ENCODE measurements around the gene MBD6.
A peak's percentile ranks its signal among the peaks of the same experiment; 100 is the strongest.

Gene MBD6, protein sequence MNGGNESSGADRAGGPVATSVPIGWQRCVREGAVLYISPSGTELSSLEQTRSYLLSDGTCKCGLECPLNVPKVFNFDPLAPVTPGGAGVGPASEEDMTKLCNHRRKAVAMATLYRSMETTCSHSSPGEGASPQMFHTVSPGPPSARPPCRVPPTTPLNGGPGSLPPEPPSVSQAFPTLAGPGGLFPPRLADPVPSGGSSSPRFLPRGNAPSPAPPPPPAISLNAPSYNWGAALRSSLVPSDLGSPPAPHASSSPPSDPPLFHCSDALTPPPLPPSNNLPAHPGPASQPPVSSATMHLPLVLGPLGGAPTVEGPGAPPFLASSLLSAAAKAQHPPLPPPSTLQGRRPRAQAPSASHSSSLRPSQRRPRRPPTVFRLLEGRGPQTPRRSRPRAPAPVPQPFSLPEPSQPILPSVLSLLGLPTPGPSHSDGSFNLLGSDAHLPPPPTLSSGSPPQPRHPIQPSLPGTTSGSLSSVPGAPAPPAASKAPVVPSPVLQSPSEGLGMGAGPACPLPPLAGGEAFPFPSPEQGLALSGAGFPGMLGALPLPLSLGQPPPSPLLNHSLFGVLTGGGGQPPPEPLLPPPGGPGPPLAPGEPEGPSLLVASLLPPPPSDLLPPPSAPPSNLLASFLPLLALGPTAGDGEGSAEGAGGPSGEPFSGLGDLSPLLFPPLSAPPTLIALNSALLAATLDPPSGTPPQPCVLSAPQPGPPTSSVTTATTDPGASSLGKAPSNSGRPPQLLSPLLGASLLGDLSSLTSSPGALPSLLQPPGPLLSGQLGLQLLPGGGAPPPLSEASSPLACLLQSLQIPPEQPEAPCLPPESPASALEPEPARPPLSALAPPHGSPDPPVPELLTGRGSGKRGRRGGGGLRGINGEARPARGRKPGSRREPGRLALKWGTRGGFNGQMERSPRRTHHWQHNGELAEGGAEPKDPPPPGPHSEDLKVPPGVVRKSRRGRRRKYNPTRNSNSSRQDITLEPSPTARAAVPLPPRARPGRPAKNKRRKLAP

DNA sequence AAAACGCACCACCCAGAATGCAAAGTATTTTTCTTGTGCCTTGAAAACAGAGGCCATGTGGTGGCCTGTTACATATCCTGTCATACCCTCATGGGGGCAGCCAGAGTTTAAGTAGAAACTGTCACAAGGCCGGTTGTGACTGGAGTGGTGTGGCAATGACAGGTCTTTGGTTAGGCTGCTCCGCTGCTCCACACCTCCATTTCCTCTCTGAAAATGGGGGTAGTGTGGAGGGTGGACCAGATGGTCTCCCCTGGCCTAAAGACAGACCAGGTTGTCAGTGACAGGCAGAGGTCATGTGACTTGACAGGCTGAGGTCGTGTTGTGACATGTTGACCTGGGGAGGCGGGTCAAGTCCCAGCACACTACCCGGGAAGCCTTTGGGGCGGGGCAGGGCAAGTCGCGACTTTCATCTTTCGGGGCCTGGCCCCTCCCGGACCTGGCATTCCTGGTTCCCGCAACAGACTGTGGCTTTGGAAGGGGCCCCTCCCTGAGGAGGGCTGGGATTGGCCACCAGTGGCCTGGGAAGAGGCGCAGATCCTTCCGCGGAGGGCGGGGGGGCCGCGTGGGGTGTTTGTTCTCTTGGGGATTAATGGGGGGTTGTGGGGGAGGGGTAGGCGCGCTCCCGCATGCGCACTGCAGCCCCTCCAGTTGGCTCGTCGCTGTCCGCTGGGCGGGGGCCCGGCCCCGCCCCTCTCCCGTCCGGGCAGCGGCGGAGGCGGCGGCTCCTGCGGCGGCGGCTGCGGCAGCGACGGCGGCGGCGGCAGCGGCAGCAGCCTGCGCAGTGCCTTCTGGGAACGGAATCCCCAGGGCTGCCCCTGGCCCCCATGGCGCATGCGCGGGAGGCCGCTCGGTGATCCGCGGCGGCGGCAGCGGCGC, at the start of gene MBD6:
MBD6 (plus strand) TSS at position 814 of the 876 bp plus-strand sequence. CDS start 1,480 bp downstream, outside the sequence.
- DNase-seq (ENCODE audit: low read depth in 3 of 3) = peak; percentile 83 to 87 (median 85)

DNA sequence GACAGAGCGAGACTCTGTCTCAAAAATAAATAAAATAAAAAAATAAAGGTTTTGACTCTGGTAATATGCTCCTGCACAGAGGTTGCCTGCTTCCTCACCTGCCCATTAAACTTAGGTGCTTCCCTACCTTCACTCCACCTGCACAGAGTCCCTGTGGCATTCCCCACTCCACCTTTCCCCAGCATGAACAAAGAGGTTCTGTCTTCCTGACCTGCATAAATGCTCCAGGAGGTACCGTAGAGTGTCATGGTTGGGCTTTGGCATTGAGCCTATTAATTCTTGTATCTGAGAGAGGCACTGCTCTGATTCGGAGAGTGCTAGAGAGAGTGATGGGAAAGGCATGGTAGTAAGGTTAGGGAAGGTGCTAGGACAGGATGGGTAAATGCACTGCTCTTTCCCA, 49.2 kb upstream of the MBD6 start:
- DNase-seq (ENCODE audit: low read depth in 3 of 3) = no peak

DNA sequence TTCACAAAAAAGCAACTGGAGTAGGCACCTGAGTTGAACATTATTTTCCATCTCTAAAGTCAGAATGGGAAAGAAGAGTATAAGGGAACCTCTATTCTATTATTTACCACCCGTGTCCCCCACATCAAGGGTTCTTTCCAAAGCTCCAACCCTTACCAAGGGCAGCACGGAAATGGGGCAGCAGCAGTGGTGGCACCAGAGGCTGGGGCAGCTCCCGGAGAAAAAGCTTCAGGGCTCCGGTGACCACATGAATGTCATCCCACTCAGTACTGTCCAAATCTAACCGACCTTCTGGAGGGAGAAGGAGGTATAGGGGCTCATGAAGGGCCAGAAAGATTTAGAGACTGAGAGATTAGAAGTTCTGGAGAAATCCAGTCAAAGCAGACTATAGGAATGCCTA, 48.7 kb upstream of the MBD6 start:
- no peak for DNase-seq (ENCODE audit: low read depth in 3 of 3)

DNA sequence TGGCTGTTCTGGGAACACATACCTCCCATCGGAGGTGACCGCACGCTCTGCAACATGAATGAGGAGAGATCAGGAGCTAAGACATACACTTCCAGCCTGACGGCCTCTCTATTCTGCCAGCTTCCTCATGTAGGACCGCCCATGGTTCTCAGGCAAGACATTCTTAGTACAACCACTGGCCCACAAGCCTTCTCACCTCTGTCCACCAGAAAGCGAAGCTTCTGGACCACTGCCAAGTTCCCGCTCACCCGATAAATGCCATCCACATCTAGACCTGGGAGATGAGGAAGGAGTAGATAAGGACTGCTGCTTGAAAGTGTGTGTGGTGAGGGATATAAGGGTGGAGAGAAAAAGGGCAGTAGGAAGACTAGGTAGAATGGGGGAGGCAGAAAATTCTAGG, 48.2 kb upstream of the MBD6 start:
- DNase-seq (ENCODE audit: low read depth in 3 of 3) = no peak

DNA sequence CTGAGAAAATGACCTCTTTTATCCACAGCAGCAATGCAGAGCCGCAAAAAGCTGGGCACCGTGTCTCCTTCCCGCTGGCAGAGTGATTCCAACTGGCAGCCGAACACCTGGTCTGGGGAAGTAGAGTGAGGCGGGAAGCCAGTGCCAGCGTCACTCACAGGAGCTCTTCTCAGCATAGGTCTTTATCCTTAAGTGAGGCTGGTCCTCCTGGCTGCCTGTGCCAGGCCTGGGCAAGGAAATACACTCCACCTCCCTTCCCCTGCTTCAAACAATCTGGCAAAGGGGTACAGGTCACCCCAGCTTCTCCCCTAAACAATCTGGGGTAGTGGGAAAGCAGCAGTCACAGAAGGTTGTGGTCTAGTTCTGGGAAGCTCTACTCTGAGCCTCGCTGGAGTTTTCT, 47.8 kb upstream of the MBD6 start:
- no peak for DNase-seq (ENCODE audit: low read depth in 3 of 3)

DNA sequence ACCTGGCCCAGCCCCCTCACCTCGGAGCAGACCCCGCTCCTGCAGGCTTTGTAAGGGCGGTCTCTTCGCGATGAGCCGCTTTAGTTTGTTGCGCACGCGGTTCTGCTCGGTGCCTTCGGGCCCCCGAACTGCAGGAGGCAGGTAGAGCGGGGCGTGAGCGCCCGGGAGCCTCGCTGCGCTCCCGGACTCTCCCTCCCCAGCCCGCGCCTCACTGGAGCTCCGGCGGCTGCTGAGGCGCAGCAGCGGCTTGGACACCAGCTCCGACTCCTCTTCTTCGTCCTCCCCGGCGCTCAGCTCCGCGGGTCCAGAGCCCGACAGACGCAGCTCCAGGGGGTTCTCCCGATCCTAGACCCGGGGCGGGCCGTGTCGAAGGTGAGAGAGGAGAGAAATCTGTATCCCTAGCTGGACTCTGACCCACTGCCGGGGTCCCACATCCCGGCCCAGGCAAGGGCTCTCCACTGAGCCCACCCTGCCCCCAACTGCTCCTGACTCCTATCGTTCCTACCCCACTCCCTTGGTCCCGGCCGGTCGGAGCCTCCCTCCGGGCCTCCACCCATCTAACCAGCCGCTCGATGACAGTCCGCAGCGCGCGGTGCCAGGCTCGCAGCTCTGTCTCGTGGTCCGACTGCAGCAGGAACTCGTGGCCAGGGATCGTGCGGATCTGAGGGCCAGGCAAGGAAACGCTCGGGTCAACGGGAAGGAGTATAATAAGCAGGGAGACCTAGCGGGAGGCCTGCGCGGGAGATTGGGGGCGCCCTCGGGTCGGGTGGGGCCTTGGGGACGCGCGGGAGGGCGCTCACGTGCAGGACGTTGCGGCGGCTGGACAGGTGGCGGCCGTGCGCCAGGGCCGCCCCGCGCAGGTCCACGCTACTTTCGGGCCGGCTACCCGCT, 47.1 kb upstream of the MBD6 start:
- no peak for DNase-seq (ENCODE audit: low read depth in 3 of 3)

DNA sequence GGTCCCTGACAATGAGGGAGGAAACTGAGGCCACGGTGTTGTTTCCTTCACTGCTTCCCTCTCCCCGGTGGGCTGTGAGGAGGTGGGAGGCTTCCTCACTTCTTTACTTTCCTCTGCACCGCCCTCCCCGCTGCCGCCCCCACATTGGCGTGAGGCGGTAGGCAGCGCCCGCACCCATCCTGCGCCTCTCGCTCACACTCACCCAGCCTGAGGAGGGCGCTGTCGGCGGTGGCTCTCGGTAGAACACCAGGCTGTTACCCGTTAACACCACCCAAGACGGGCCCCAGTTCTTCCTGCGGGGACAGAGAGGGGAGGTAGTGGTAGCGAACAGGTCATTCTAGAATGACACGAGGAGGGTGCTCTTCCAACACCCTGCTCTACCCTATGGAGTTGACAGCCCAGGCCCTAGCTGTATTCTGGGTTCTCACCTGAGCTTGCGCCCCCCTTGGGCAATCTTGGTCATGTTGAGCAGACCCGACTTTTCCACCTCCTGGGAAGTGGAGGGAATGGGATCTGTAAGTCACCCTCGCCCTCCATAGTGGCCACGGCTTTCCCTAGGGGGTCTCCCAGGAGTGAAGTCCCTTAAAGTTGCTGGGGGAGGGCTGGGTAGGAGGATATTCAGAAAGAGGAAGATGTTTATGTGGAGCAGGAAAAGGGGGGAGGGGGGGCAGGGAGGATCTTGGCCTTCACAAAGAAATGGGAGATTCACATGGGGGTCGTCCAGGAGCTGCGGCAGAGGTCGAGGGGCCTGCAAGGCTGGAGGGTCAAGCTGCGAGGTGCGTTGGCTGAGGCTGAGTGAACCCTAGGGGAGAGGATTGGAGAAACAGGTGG, 46.2 kb upstream of the MBD6 start:
- DNase-seq (ENCODE audit: low read depth in 3 of 3) = peak; percentile 65 to 92 (median 79)

DNA sequence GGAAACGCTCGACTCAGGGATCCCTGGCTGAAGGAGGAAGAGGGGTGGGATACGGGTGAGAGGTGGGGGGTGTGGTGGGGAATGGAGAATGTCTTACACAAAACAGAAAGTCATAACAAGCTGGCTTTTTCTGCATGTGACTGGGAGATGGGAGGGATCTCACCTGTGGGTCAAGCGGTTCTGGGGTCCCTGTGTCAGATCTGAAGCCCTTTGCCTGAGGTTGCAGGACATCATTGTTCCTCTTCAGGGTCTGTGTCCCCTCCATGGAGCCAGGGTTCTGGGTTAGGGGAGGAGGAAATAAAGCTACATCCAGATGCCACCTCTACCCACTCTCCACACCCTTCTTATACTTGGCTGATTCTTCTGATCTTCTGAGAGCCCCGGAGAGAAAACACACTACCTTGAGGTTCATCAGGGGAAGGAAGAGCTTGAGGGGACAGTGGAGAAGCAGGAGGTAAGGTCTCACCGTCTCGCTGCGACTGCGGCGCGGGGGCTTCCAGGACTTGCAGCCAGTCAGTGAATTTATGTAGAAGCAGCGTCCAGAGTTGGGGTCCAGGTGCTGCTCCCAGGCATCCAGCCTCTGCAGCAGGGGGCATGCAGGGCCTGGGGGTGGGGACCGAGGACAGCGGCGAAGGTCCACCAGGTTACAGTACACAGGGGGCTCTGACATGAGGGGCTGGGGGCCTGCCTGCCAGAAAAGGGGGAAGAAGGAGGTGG, 45.5 kb upstream of the MBD6 start:
- no peak for DNase-seq (ENCODE audit: low read depth in 3 of 3)

DNA sequence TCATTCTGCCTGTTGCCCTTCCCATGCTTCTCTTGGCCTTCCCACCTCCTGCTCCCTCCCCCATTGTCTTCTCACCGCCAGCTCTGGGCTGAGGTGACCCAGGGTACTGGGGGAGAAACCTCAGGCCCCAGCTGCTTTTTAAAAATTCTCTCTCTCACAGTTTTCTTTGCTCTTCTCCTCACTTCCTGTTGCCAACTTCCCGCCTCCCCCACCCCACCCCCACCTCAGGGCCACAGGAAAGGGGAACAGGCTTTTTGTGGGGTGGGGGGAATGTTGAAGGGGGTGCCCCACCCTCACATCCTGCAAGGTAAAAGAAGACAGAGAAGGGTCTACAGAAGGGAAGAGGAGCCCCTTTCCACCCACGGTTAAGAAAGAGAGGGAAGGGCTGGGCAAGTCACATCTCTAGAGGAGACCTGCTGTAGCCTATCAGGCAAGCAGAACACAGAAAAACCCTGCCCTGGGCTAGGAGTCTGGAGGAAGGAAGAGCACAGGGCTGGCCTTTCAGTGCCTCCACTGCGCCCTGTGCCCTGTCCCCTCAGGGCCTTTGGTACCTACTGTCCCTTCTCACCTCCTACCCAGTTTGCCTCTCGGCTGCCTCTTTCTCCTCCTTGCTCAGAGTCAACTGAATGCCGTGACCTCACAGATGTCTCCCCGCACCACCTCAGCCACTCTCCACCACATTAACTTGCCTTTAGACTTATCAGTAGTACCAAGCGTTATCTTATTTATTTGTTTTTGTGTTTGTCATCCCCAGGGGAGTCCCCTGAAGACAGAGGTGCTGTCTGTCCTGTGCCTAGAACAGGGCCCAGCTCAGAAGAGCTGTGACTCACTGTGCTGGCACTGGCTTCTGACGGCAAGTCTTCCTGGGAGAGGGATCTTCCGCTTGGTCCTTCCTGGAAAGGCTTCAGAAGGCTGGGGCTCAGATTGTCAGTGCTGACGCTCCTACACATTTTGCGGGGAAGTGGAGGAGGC, 44.6 kb upstream of the MBD6 start:
- peak in 1 of 3 donors; percentile 40 for DNase-seq (ENCODE audit: low read depth in 3 of 3)

DNA sequence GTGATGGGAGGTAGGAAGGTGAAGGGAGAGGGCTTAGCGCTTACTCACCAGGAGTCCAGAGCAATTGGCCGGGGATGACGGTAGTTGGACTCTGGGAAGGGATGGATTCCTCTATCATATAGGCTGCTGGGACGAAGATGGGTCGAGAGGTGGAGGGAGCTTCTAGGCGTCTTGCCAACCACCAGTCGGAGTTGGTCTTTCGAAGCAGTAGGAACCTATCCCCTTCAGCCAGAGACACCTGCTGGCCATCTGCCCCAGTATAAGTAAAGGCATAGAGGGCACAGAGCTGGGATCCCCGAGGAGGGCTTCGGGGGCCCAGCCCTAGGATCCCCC, 43.6 kb upstream of the MBD6 start:
- no peak for DNase-seq (ENCODE audit: low read depth in 3 of 3)

DNA sequence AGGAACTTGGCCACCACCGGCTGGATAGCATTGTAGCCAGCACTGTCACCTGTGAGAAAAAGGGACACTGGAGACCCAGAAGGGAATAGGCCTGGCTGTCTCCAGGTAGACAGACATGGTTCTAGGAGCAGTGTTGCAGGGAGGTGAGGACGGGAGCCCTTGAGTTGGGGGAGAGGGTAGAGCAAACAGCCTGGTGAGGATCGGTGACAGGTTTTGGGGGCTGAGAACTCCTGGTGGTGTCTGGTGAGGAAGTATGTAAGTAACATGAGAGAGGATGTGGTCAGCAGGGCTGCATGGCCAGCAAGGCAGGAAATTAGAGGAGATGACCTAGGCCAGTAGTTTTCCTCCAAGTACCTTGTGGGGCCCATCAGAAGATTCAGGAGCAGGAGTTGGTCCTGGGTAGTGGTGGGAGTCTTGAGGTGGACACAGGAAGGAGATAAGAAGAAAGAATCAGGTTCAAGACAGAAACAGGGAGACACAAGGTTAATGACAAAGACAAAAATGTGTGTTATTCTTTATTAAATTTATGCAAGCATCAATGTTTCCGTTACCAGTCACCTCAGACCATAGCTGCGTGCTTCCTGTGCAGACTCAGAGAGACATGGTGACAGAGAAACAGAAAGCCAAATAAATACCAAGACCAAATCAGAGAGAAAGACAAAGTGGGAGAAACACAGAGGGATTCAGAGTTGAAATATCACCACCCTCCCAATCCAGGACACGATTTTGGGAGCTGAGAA, 43.1 kb upstream of the MBD6 start, which contains the start of gene ARHGAP9:
ARHGAP9 (minus strand) TSS at position 491 of the 740 bp plus-strand sequence; CDS start at position 31, 460 bp downstream.
- peak in 1 of 3 donors; percentile 21 for DNase-seq (ENCODE audit: low read depth in 3 of 3)

DNA sequence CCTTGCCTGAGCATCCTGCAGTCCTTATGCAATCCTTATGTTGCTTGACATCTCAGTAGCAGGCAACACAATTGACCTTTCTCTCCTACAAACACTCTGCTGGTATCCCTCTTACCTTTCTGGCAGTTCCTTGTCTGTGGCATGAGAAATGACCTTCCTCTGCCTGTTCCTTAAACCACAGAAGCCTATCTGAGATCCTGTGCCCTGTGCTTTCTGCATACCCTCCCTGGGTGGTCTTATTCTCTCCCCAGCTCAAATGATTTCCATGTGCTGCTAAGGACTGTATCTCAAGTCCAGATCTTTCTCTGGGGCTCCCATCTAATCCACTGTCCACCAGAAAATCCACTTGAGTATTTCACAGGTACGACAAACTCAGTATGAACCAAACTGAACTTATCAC, 41.0 kb upstream of the MBD6 start:
- DNase-seq (ENCODE audit: low read depth in 3 of 3) = no peak

DNA sequence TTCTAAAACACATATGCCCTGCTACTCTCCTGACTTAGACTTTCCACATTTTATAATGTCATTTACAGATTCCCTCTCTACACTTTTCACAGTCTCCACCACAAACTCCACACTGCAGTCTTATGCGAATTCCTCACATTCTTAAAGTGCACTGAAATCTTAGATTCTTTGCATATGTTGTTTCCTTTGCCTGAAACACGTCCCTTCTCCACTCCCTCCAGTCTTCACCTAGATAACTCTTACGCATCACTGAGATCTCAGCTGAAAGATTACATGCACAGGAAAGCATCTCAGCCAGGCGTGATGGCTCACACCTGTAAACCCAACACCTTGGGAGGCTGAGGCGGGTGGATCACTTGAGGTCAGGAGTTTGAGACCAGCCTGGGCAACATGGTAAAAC, 39.2 kb upstream of the MBD6 start:
- no peak for DNase-seq (ENCODE audit: low read depth in 3 of 3)

DNA sequence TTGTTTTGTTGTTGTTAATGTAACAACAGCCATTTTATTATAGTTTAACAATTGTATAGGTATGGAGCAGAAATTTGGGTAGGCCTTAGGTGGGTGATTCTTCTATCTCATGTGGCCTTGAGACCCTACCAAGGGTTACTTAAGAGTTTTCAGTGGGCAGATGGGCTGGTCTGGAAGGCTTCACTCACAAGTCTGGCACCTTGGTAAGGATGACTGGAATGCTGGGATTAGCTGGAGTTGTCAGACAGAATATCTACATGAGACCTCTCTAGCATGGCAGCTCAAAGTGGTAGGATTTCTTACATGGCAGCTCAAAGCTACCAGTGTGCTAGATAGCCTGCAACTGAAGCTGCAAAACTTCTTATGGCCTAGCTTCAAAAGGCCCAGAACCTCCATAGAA, 36.9 kb upstream of the MBD6 start:
- no peak for DNase-seq (ENCODE audit: low read depth in 3 of 3)

DNA sequence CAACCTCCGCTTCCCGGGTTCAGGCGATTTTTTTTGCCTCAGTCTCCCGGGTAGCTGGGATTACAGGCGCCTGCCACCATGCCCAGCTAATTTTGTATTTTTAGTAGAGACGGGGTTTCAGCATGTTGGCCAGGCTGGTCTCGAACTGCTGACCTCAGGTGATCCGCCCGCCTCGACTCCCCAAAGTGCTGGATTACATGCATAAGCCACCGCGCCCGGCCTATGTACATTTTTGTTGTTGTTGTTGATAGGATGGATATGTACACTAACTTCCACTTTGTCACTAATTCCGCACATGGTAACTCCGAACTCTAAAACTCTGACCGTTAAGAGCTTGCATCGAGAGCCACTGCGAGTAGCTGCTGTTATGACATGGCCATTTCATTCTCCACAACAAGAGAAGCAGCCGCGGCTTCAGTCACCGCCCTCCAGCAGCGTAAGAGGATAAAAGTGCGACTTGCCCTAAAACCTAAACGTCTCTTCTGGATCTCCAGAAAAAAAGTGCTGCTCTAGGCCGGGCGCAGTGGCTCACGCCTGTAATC, 35.5 kb upstream of the MBD6 start:
- no peak for DNase-seq (ENCODE audit: low read depth in 3 of 3)

DNA sequence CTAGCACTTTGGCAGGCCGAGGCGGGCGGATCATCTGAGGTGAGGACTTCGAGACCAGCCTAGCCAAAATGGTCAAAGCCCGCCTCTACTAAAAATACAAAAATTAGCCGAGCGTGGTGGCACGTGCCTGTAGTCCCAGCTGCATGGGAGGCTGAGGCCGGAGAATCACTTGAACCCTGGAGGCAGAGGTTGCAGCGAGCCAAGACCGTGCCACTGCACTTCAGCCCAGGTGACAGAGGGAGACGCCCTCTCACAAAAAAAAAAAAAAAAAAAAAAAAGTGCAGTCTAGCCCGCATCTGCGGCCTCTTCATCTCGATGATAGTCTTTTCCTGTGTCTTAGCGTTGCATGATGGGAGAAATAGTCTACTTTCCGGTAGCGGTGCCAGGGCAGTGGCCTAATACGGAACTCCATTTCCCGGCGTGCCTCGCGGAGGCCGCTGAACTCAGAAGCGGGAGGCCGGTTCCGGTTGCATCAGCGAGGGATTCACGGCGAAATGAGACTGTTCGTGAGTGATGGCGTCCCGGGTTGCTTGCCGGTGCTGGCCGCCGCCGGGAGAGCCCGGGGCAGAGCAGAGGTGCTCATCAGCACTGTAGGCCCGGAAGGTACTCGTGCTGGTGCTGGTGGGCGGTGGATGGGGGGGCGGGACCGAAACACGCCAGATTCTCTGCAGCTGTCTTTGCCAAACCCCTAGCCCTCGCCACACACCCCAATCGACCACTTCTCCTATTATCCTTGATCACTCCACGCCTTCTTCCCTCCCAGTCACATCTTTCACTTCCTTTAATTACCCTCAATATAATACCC, 34.8 kb upstream of the MBD6 start, which contains the start of gene MARS1:
MARS1 (plus strand) TSS at position 472 of the 805 bp plus-strand sequence; CDS start at position 495, 23 bp downstream.
- DNase-seq (ENCODE audit: low read depth in 3 of 3) = peak; percentile 85 to 90 (median 86)
